Measurements from ENCODE around the gene LONRF3.

GRCh38 chrX:118945921-118946320, 28.5 kb upstream of the LONRF3 start:
- TF ChIP-seq CTCF (IDR thresholded peaks at IDR 0.05): no peak
- TF ChIP-seq POLR2A (IDR thresholded peaks at IDR 0.05): no peak
